DMS114 treated with DMSO at 0.1 percent for 48 hours (cell line): ENCODE data around the gene OPCML.

ENCODE experiments used
- DNase-seq: peaks from one replicate; lab custom pipeline; 2025; ENCODE audit not compliant: unreplicated experiment; lab: John Stamatoyannopoulos, UW

Gene OPCML

DNA sequence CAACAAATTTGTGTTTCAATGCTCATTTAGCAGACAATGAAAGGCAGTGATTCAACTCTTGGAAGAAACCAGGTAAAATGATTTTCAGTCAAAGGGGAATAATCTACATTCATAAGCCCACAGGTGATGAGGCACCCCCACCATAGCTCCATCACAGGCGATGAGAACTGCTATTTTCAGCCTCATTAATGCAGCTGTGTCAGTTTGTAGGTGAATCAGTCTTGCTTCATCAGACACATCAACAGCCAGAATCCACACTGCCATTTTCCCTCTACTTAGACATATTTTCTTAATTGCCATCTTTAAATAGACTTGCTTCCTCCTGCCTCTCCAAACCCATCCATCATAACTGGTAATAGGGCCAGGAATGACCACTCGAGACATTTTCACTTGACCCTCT is 701.0 kb downstream of the OPCML start:
- no peak for DNase-seq

DNA sequence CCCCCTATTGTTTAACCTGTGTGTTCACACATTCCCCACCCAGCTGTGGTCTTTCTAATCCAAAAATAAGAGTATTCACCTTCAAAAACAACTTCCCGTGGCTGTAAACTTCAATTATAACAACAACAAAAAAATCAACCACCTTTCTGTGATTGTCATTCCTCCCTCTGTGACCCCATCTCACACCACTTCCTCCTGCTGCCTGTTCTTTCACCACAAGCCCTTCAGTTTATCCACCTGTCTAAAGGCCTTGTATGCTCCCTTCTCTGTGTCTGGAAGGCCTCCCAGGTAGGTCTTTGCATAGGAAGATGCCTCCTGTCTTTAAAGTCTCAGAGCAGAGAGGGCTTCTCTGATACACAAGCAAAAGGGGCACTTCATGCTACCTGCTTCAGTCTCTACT is 707.7 kb downstream of the OPCML start:
- DNase-seq = no peak

DNA sequence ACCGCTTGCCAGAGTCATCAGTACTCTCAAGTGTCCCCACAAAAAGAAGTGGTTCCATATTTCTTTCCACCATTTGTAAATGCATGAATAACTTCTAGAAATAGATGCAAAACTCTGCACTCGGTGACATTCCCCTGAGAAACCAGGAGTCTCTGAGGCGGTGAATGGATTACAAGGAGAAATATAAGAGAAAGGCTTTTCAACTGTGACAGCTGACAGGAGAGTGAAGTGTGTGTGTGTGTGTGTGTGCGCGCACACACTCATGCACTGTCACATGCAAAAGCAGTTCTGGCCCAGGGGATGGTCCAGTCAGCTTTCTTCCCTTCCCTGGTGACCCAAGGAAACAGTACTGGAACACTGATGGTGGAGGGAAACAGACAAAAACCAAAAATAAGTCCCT is 710.0 kb downstream of the OPCML start:
- no peak for DNase-seq

DNA sequence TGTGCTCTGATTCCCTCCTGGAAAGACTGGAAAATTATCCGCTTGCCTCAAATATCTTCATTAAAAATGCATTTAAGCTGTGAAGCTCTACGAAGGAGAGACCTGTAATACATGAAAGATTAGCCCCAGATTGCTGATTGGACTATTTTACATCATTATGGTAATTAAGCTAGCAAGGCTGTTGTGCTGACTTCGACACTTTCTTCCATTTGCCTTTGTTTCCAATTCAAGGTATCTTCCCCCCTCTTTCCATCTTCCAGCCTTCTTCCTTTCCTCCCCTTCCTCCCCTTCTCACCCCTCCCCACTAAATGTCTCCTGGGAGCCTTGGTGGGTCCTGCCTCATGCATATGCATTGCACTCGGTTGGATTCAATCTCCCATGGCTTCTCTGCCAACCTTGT is 710.8 kb downstream of the OPCML start:
- no peak for DNase-seq

DNA sequence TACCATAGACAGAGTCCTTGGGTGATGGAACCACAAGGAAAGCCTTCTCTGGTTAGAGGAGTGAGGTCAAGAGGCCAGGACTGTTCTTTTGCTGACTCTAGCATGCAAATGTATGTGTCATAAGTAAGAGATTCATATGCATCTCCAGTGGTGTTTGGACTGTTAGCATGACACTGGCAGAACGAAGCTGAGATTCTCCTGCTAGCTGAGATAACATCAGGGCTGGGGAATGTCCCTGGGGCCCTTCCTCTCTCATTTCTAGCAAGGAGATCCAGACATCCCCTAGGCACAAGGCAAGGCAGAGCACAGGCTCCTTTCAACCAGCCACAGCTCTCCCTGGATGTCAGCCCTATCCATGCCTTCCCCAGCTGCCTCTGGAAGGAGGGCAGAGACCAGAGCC is 711.3 kb downstream of the OPCML start:
- DNase-seq = no peak

DNA sequence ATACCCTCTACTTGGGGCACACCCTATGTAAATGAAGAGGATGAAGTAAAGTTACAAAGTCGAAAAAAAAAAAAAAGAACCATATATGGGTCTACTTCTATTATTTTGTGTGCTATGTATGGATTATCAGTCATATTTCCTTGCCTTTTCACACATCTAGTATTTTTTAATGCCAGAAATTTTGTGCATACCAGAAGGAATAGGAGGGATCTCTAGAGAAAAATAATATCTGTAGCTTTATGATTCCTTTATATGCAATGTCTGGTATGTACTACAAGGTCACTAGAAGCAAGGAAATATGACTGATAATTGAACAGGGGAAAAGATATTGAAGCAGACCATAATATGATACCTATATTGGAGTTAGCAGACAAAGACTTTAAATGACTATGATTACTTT is 713.4 kb downstream of the OPCML start:
- no peak for DNase-seq

DNA sequence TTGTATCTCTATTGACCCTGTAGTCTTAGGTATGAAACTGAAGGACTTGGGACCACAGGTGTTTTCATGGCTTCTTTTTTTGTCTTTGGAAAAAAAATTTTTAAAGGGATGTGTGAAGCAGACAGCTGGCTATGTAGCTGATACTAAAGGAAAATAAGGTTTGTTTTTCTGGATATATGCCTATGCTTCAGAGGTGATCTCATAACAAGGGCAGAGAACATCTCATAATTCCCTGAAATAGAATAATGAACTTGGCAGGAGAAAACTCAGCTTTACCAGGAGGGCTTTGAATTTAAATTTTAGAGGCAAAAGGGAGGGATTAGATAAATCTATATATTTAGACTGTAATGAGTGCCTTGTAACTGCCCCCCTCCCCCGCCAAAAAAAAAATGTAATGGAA is 714.9 kb downstream of the OPCML start:
- DNase-seq = no peak

DNA sequence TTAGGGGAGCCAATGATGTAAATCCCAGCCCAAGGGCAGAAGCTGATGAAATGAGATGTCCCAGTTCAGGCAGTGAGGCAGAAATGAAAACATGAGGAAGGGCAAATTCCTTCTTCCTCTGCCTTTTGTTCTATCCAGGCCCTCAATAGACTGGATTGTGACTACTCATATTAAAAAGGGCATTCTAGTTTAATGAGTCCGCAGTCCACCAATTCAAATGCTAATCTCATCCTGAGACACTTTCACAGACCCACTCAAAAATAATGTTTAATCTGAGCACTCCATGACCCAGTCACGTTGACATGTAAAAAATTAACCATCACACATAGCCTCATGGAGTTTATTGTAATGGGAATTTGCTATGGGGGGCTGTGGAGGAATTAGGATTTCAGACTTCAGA is 717.9 kb downstream of the OPCML start:
- DNase-seq = no peak

DNA sequence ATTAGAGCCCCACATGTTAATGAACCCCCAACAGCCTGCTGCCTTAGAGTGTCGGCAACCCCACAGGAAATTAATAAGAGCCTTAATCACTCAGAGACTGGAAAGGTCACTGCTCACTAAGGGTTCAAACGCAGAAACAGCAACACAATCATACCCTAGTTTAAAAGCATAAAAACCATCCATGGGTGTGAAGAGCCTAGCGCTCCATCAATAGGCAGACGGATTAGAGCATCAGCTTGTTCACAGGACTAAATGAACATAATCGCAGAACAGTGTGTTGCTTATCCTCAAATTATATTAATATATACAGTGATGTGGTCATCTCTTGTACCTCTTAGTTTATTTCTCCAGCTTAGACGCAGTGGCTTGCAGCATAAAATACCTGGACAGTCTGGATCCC is 720.7 kb downstream of the OPCML start:
- no peak for DNase-seq

DNA sequence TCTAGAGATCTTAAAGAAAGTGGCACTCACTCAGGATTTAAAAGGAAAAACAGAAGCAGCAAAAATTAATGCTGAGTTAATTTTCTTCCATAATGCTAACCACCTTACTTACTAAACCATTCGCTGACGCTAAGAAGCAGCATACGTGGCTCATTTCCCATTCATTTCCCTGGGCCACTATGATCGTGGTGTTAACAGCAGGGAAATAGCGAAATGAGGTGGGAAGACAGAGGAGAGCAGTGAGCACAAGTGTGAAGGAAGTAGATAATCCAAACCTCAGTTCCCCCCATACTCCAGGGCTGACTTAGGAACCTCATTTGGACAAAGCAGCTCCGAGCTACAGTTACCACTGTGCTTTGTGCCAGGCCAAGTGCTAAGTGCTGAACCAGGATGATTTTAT is 723.2 kb downstream of the OPCML start:
- DNase-seq = no peak

DNA sequence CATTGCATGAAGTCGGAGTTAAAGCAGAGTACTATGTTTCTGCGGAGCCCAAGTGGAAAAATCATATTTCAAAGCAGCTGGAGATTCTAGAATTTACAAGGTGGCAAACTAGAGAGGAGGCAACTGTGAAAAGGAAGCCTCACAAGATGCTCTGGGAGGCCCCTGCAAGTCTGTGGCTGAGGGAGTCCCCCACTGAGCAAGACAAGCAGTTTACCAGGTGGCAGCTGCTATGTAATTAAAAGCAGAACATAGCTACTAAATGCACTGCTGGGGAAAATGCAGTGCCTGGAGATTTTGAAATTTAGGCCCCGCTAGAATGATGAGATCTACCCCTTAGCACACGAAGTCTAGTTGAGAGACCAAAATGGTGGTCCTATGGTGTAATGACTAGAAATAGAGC is 728.0 kb downstream of the OPCML start:
- DNase-seq = no peak

DNA sequence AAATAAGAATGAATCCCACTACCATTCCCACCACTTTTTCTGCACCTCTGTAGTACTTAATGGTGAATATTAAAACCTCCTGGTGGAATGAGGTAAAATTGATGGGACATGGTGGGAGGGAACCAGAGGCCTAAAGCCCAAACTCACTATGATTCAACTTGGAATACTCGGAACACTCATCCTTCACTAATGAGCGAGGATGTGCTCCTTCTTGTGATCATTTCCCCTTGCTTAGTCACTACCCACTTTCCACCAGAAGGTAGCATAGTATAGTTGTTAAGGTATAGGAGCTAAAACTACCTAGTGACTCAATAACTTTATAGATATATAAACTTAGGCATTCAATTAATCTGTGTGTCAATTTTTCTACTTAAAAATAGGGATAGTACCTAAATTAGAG is 728.9 kb downstream of the OPCML start:
- no peak for DNase-seq

DNA sequence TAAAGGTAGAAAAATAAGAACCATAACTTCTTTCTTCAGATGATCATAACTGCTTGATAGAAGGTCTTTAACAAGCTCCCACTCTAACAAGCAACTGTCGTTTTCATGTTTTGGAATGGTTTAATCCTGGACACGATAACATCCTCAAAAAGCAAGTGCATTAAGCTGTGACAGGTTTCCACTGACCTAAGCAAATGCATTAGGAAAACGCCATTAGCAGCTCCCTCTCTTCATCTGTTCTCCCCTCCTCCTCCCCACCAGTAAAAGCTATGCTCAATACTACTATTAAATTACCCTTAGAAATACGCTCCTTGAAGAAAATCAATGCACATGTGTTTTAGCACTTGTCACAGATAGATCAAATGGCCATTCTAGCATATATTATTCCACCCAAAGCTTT is 729.4 kb downstream of the OPCML start:
- no peak for DNase-seq

DNA sequence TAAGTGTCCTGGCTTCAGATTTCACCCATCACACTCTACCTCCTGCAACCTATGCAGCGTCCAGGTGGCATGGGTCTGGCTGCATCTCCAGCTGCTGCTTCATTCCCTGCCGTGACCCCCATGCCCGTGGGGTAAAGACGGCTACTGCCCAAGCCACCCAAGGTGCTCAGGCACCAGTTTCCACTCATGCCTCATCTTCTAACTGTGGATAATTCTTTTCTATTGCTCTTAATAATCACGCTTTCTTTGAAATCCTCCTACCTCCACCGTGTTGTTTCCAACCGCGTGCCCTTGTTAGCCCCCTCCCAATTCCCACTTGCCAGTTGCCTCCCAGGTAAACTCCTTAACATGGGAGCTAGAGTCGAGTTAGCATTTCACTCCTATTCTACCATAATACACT is 738.5 kb downstream of the OPCML start:
- DNase-seq = no peak

DNA sequence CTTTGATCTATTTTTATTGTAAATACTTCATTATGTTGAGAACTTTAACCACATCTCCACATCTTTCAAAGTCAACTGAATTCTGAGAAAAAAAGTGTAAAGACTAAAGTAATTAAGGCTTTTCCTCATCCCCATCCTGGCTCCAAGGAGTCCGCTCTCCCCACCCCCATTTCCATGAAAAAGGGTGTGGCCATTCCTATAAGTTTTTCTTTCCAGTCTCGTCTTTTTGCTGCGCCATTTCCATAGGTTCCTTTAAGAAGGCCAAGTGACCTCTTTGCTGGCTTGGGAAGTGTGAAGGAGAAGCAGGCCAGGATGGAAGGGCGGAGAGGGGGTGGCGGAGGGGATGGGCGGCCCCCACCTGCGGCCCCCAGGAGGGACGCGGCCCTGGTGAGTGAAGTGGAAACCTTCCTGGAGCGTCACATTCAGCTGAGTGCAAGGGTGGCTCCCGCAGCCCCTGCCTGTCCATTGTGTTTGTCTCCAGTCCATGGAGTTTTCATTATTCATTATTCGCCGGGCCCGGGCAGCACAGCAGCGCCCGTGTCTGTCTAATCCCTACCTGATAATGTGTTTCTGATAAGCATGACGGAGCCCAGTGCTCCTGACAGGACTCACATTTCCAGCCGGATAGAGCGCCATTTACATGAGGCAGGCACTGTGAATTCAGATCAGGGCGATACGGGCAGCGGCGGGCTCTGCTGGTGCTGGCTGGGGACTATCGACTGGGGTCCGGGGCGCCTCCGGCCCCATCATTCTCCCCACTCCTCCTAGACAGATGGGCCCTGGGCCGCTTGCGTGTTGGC is 739.8 kb downstream of the OPCML start:
- no peak for DNase-seq

DNA sequence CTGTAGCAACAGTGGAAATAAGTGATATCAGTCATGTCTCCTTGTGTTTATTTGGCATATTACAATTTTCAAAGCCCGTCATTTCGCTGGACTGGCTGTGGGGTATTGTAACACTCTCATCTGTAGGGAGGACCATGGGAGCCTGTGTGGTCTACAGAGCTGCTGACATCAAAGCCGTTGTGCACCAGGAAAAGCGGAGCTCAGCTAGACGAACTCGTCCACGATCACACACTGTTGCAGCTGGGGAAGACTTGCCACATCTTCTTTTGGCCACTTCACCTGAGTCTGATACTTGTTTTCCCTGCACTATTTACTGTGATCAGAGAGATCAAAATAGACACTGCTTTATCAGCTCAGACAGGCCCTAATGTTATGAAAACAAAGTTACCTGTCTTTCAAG is 741.3 kb downstream of the OPCML start:
- DNase-seq = no peak

DNA sequence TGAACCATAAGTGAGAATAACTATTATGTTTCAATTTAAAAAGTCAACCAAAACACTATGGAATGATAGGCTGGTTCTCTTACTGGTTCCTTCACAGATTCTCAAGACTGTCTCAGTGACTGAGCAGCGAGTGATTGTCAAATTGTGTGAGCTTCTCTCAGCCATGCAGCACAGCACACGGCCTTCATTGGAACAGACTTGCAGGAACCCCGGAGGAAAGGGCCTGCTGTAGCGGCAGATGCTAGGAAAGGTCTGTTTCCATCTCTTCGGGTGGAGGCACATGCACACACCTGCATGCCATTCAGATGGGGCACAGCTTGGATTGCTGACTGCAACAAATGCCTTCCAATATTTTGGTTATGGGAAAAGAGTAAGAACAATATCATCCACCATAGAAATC is 741.8 kb downstream of the OPCML start:
- no peak for DNase-seq

DNA sequence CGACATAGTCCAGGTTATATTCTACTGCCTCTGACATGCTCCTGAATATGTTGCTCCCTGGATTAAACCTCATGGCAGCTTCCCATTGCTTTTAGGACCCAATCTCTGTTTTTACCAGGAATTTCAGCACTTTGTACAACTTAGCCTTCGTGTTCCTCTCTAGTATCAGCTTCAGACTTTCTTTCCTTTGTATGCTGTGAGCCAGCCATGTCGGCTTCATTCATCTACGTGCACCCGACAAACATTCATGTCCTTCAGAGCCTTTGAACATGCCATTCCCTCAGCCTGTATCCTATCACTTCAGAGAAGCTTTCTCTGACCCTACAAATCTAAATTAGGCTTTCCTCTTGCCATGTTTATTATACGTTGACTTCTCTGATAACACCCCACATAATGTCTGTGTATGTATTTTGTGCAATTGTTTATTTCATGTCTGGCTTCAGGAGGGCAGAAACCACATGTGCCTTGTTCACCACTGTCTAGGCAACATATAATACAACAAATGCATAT is 743.4 kb downstream of the OPCML start:
- no peak for DNase-seq

DNA sequence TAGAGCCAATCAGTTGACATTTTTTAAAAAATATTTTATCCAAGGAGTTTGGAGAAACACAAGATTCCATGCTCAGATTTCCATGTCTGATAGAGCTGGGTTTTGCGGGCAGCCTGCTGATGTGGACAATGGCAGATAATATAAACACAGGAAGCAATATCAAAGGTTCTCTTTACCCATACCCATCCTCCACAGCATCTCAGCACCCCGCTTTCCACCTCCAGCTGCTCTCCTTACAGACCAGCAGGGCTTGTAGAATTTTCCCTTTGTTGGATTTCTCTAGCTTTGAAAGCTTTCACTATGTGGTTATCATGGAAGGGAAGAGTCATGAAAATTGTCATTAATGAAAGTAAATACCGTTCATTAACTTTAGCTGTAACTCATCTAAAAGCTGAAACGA is 746.4 kb downstream of the OPCML start:
- no peak for DNase-seq

DNA sequence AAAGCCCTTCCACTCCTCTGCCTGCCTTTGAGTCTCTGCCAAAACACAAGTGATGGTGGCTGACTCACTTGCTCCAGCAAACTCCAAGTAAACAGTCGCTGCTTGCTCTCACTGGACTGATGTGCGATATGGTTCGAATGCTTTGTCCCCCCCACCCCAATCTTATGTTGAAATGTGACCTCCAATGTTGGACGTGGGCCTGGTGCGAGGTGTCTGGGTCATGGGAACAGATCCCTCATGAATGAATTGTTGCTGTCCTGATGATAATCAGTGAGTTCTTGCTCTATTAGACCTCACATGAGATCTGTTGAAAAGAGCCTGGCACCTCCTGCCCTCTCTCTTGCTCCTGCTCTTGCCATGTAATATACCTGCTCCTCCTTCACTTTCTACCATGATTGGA is 747.9 kb downstream of the OPCML start:
- DNase-seq = no peak

DNA sequence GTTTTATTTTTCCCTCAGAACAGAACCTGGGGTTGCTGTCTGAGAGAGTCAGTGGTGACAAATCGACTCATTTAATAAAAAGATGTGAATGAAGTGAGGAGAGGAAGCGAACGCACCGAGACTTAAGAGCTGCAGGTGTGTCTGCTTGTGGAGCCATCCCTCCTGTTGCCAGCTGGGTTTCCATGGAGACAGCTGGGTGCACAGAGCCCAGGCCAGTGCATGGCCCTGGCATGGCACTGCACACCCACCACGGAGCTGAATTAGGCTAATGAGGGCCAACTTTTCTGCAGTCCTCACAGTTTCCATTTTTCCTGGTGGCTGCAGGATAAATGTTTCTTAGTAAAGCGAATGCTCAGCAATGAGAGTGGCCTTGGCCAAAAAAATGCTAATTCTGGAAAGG is 750.2 kb downstream of the OPCML start:
- DNase-seq = no peak

DNA sequence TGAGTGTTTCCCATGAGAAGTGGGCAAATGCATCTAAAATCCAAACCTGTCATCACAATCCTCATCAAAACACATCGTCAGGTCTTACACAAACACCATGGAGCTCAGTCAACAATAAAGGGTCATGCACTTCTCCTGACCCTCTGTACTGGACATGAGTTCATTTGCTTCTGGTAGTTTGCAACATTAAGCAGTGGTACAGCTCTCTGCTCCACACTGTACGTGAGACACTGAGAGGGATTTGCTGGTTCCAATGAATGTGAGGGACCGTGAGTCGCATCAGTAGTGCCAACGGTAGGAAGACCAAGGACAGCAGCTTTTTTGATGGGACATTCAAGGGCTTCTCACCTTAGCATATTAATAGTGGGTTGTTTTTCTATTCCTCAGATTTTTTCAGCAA is 752.3 kb downstream of the OPCML start:
- DNase-seq = no peak

DNA sequence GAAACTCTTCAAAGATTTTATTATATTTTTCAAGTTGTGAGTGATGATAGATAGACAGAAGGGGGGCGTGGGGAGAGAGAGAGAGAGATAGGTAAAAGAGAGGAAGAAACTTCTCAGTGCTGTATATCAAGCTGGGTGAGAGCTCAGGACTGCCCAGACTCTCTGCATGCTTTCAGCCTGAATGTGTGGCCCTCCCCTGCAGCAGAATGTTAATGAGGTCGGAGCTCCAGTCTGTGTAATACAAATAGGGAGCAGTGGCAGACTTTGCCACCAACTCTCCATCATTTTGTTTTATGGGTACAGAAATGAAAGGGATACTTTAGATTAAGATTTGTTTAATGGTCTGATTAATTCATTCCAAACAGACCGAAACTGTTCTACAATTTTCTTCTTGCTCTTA is 752.8 kb downstream of the OPCML start:
- DNase-seq = no peak
